Kidney glomerular epithelial cell (primary cell): Measurements from ENCODE around the gene ENTPD1.

Experiments
- DNase-seq: peaks from one replicate; lab custom pipeline; 2025; lab: John Stamatoyannopoulos, UW

ENTPD1 gene

GRCh38 chr10:95831076-95831475 lies 75.1 kb downstream of the ENTPD1 start:
- DNase-seq = no peak

- no peak for DNase-seq
These were observed 75.6 kb downstream of the ENTPD1 start for GRCh38 chr10:95831515-95831914.

GRCh38 chr10:95832216-95833041 lies 76.5 kb downstream of the ENTPD1 start:
- DNase-seq = no peak

DNA sequence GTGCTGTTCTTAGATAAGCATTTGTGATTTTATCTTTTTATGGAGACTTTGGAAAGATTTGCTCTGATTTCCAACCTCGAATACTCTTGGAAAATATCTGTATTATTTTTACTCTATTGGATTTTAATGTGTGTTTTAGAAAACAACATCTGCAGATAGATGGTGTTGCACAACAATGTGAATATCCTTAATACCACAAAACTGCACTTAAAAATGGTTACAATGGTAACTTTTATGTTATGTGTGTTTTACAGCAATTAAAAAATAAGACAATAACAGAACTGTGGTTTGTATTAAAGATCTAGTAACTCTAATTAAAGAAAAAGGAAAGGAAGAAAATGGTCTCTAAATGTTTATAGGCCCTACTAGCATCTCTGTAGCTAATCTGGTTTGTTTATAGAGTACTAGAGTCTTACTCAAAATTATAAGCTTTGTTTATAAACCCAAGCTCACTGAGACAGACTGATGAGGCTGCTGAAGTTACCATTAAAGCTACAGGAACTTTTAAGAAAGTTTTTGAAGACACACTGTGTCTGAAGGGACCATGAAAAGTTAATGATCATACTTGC lies 77.2 kb downstream of the ENTPD1 start:
- DNase-seq = no peak

DNA sequence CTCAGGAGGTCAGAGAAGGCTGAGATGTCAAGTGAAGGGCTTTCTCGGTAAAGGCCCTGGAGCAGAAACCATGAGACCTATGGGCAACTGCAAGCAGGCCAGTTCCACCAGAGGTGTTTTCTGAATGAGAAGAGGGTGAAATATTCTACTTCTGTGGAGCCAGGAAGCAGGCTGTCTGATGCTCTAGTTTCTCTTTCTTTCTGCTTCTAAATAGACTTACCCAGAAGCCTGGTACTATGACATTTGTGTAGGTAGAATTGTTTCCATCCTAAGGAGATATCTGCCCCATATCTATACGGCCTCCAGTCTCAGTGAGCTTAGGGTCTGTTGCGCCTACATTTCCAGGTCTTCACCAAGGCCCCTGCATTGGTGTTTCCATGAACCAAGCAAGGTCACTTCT lies 78.4 kb downstream of the ENTPD1 start:
- no peak for DNase-seq

- no peak for DNase-seq
These were observed 79.3 kb downstream of the ENTPD1 start for GRCh38 chr10:95835149-95835860.

DNA sequence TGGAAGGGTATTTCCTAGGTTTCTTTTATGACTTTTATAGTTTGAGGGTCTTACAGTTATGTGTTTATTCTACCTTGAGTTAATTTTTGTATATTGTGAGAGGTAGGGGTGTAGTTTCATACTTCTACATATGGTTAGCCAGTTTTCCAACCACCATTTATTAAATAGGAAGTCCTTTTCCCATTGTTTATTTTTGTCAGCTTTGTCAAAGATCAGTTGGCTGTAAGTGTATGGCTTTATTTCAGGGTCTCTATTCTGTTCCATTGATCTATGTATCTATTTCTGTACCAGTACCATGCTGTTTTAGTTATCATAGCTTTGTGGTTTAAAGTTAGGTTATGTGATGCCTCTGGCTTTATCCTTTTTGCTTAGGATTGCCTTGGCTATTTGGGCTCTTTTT lies 79.9 kb downstream of the ENTPD1 start:
- DNase-seq = no peak

DNA sequence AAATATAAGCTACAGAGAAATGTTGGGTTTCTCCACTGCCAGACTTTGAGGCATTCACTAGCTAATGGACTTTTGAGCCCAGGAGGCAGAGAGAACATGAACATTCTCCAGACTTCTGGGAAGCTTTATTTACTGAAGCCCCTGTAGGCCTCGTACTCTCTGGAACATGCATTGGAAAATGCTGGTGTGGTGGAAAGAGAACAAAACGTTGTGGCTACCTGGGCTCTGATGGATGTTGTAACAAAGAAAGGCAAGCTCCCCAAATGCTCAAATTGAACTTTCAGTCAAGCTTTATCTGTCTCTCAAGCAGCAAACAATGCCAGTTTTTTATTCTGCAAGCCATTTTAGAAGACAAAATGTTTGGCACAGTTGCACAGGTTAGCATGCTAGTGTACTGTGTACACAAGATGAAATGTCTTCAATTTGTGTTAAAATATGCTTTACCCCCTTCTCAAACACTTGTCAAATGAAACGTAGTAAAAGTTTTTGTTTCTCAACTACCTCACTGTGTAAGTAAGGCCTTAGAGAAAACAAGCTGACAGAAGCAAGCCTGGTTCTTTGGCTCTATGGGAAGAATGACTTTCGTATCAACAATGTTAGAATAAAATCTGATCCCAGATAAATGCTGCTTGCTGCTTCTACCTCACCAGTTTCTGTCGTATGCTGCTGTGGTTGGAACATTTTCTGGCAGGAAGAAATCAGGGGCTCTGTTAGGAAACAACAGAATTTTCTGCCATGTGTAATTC lies 80.8 kb downstream of the ENTPD1 start:
- no peak for DNase-seq

DNA sequence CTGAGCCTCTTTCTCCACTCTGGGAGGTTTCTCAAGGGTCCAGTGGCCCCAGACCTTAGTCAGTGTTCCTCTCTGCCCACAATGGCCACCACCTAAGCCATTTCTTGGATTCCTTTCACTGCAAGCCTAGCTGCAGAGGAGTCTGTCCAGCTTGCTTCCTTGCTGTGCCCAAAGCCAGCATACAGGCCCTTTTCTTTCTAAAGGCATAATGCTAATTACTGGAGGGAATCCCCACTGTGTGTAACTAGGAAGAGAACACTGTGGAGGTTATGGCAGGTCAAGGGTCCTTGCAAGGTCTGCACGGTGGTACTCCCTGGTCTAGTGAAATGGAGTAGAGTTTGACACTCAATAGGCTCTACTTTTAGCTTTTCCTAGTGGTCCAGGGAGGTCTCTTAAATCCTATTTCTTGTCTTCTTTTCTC lies 81.4 kb downstream of the ENTPD1 start:
- no peak for DNase-seq

- DNase-seq = no peak
These were observed 81.8 kb downstream of the ENTPD1 start for GRCh38 chr10:95837783-95838182.

DNA sequence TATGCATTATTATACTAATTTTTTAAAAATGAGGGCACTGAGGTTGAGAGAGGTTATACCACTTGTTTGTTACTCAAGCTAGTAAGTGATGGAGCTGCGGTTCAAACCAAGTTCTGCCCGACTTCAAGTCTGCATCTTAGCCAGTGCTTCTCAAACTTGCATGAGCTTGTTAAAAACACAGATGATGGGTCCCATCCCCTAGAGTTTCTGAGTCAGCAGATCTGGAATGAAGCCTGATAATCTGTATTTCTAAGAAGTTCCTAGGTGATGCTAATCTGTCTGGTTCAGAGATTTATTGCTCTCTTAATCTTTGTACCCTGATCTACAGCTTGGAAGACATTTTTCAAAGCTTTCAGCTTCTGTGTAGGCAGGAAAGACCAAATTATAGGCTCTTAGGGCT lies 84.2 kb downstream of the ENTPD1 start:
- DNase-seq = no peak

DNA sequence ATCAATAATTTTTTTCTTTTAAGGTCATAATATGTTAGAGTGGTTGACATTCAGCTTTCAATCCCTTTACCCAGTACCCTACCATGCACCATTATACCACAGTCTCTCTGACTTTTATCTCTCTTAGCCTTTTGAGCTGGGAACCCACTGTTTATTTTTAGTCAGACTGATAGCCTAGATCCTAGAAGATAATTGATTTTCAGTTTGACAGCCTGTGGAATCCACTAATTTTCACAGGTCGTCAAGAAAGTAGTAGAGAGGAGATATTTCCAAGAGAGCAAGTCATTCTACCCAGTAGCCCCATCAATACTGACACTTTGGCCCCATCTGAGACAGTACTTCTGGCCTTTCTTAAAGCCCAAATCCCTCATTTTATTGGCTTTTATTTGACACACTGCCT lies 84.7 kb downstream of the ENTPD1 start:
- DNase-seq = no peak

- DNase-seq = peak; percentile 49
These were observed 85.9 kb downstream of the ENTPD1 start for GRCh38 chr10:95841661-95842498.

DNA sequence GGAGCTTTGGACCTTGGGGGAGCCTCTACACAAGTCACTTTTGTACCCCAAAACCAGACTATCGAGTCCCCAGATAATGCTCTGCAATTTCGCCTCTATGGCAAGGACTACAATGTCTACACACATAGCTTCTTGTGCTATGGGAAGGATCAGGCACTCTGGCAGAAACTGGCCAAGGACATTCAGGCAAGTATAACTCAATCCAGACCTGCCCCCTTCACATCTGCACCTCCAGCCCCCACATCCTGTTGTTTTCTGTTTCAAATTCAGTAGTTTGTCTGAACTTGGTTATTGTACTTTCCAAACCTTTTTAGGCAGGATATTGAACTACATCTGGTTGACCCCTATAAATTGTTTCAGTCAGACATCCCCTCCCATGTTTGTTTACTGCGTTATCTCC lies 89.4 kb downstream of the ENTPD1 start:
- no peak for DNase-seq

GRCh38 chr10:95847007-95847406 lies 91.0 kb downstream of the ENTPD1 start:
- no peak for DNase-seq

GRCh38 chr10:95848841-95849240 lies 92.9 kb downstream of the ENTPD1 start:
- DNase-seq = no peak

GRCh38 chr10:95850791-95851190 lies 94.8 kb downstream of the ENTPD1 start:
- DNase-seq = peak; percentile 19

- DNase-seq = no peak
These were observed 104.4 kb downstream of the ENTPD1 start for GRCh38 chr10:95860166-95860940.

DNA sequence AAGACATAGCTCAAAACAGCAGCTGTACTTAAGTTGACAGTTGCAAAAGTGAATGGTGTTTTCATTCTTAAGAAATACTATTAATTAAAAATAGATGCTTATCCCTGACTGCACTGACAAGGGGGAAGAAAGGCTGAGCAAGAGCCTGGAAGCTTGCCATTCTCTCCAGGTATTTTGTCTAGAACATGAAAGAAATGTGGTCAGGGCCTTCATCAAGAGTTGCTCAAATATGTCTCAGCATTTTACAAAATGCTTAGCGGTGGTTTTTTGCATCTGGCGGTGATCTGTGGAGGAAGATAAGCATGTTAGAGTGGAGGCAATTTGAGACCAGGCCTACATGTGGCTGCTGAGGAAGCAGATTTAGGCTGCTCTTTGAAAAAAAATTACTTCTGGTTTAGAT lies 105.4 kb downstream of the ENTPD1 start:
- DNase-seq = no peak

DNA sequence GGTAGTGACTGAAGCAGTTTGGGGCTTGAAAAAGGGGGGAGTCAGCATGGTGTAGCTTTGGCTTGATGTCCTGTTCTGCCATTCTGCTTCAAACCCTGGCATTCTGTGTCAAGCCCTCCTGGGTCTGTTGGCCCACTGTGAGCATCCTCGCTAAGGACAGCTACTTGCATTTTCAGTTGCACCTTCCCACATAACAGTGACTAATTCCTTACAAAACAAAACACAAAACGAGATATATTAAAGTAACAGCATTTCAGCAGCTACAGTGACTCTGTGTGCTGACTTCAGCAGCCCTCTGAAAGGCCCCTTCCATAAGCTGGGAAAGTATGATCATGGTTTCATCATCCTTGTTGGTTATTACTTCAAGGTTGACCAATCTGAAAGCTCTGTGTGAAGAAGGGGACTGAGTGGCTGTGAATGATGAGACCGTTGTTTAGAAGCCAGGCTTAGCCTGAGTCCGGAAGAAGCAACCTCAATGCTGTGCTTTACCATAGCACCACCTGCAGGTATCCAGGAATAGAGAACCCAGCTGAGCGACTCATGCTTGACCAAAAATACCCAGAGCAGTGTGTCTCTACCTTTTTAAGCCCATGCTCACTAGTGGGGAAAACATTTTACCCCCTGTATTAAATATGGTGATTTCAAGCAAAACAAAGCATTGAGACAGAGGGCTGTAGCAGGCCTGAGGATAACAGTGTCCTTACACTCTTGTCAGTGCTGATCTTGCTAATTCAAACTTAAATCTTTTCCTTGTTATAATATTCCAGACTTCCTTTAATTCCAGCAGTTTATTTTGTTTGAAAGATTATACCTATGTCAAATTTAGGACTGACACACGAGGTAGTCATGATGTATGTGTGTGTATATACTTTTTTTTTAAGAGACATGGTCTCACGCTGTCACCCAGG lies 109.2 kb downstream of the ENTPD1 start:
- DNase-seq = peak; percentile 49
